Tibial artery (tissue), 4 donors: ENCODE data around the gene RAB31.

Source experiments
- DNase-seq, 2 donors: peaks; one replicate each; pipeline ENCODE4 v3.0.0-alpha.2; 2019
- H3K27ac ChIP-seq, 2 donors: fragments of 200-600 bp; sonication (generic) in 1 of 2; 1 replicate in 1 of 2; 2 replicates in 1 of 2; pipeline ENCODE4 v1.5.1; 2018 to 2019; ENCODE audit warnings: mild to moderate bottlenecking in 1 of 2
- H3K27me3 ChIP-seq, 2 donors: fragments of 200-600 bp; sonication (generic) in 1 of 2; one replicate each; pipeline versions ENCODE4 v1.5.1 to v1.6.0; 2016 to 2019
- H3K36me3 ChIP-seq, 3 donors: fragments of 200-600 bp; sonication (generic) in 2 of 3; one replicate each; pipeline ENCODE4 v1.5.1; 2016 to 2019; ENCODE audit warnings: mild to moderate bottlenecking in 2 of 3
- H3K4me1 ChIP-seq, 4 donors: fragments of 200-600 bp; sonication (generic) in 2 of 4; 1 replicate in 3 of 4; 2 replicates in 1 of 4; pipeline ENCODE4 v1.5.1; 2016 to 2019
- H3K4me3 ChIP-seq, 2 donors: fragments of 200-600 bp; sonication (generic) in 1 of 2; 1 replicate in 1 of 2; 2 replicates in 1 of 2; pipeline ENCODE4 v1.5.1; 2018 to 2019; ENCODE audit warnings: mild to moderate bottlenecking in 2 of 2
- H3K9me3 ChIP-seq, 3 donors: fragments of 200-600 bp; sonication (generic) in 1 of 3; one replicate each; pipeline ENCODE4 v1.5.1; 2016 to 2019
- CTCF ChIP-seq, 2 experiments: fragments of 200-600 bp in 1 of 2; fragments of 450-650 bp in 1 of 2; IDR thresholded peaks; one replicate each; pipeline ENCODE4 v1.5.1; 2017 to 2019; ENCODE audit warnings: antibody characterized with exemption in 2 of 2, mild to moderate bottlenecking in 1 of 2, moderate library complexity in 1 of 2
- intact Hi-C: fragments of 100-400 bp; cut with DNase I; formaldehyde crosslinking; loops from one replicate; pipeline ENCODE4 v1.15.0; 2023; ENCODE audit warnings: low total_unique reads

The RAB31 gene

GRCh38 chr18:9731380-9731779 is 23.3 kb downstream of the RAB31 start:
- H3K27ac ChIP-seq = no peak overlapping the region
- H3K4me1 ChIP-seq = peaks cover 0 to 5% (median under 1%) of the 10 kb centered on the region in 4 donors
- TF ChIP-seq CTCF (IDR thresholded peaks at IDR 0.05) = no peak
- H3K27me3 ChIP-seq = no peaks in the 10 kb centered on the region
- H3K36me3 ChIP-seq = peaks cover 0 to 17% (median 15%) of the 10 kb centered on the region in 3 donors
- DNase-seq = no peak
- intact Hi-C loops = no loop called here
- H3K4me3 ChIP-seq = no peak overlapping the region
- H3K9me3 ChIP-seq = no peaks in the 10 kb centered on the region

GRCh38 chr18:9732031-9732430 is 23.9 kb downstream of the RAB31 start:
- intact Hi-C loops = no loop called here

GRCh38 chr18:9734189-9734588 is 26.1 kb downstream of the RAB31 start:
- no peak for TF ChIP-seq CTCF (IDR thresholded peaks at IDR 0.05)
- Histone ChIP-seq H3K36me3 (peaks cover 0 to 17% (median 15%) of the 10 kb centered on the region in 3 donors), H3K27me3 (no peaks in the 10 kb centered on the region), H3K27ac (no peak overlapping the region), H3K9me3 (no peaks in the 10 kb centered on the region), H3K4me3 (no peak overlapping the region), H3K4me1 (peaks cover 0 to 9% (median 2%) of the 10 kb centered on the region in 4 donors)
- intact Hi-C loops = no loop called here
- no peak for DNase-seq

More at GRCh38 chr18:9732031-9732430, 23.9 kb downstream of the RAB31 start:
- Histone ChIP-seq H3K4me3 (no peak overlapping the region), H3K4me1 (peaks cover 0 to 7% (median 2%) of the 10 kb centered on the region in 4 donors), H3K27me3 (no peaks in the 10 kb centered on the region), H3K27ac (no peak overlapping the region), H3K36me3 (peaks cover 0 to 17% (median 15%) of the 10 kb centered on the region in 3 donors), H3K9me3 (no peaks in the 10 kb centered on the region)
- DNase-seq = no peak
- no peak for TF ChIP-seq CTCF (IDR thresholded peaks at IDR 0.05)

- intact Hi-C loops = no loop called here
- no peak for DNase-seq
- H3K9me3 ChIP-seq = no peaks in the 10 kb centered on the region
- H3K4me1 ChIP-seq = peaks cover 0 to 9% (median 2%) of the 10 kb centered on the region in 4 donors
- no peak for TF ChIP-seq CTCF (IDR thresholded peaks at IDR 0.05)
- no peak overlapping the region for H3K4me3 ChIP-seq
- peaks cover 0 to 17% (median 15%) of the 10 kb centered on the region in 3 donors for H3K36me3 ChIP-seq
- H3K27me3 ChIP-seq = no peaks in the 10 kb centered on the region
- H3K27ac ChIP-seq = no peak overlapping the region
Observed at GRCh38 chr18:9735238-9735637, 27.1 kb downstream of the RAB31 start.

GRCh38 chr18:9735879-9736278 is 27.8 kb downstream of the RAB31 start:
- Histone ChIP-seq H3K9me3 (no peaks in the 10 kb centered on the region), H3K4me1 (peaks cover 0 to 9% (median under 1%) of the 10 kb centered on the region in 4 donors), H3K4me3 (no peak overlapping the region), H3K36me3 (peaks cover 0 to 17% (median 15%) of the 10 kb centered on the region in 3 donors), H3K27me3 (no peaks in the 10 kb centered on the region), H3K27ac (no peak overlapping the region)
- TF ChIP-seq CTCF (IDR thresholded peaks at IDR 0.05) = no peak
- DNase-seq = no peak
- intact Hi-C loops = no loop called here
